IPS DF 4.7 (cell line): Measurements from ENCODE around the gene IQCN.
"Not testable (repeated sequence)": the region's sequence is repeated elsewhere in the genome, so short reads cannot be mapped to it uniquely, and the experiment has no call there.

Source experiments
- DNase-seq: peaks from one replicate; pipeline ENCODE4 v3.0.0-alpha.2; 2013; ENCODE audit warnings: low spot score; ENCODE audit errors: extremely low read depth

Gene IQCN

GRCh38 chr19:18211683-18212082 is 62.6 kb downstream of the IQCN start:
- DNase-seq, result no peak

DNA sequence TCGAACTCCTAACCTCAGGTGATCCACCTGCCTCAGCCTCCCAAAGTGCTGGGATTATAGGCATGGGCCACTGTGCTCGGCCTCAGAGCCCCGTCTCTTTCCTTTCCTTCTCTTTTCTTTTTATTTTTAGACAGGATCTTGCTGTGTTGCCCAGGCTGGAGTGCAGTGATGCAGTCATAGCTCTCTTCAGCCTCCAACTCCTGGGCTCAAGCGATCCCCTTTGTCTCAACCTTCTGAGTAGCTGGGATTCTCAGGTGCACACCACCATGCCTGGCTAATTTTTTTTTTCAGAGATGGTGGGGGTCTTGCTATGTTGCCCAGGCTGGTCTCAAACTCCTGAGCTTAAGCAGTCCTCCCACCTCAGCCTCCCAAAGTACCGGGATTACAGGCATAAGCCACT is 64.3 kb downstream of the IQCN start:
- DNase-seq, result not testable (repeated sequence)

- no peak for DNase-seq
Observed at GRCh38 chr19:18208098-18208951, 65.9 kb downstream of the IQCN start.
